ENCODE results near the gene BCL2L11. TPM values are rescaled to one million over a fixed set of nuclear protein-coding genes. Genes with fewer than 3 reads are reported as not detected.

The BCL2L11 gene
- total and polyA plus RNA-seq, 2 donors (not counting 3 experiments of a cell fraction or from before 2014, with no cell fraction given): 12.9 to 26.6 TPM

DNA sequence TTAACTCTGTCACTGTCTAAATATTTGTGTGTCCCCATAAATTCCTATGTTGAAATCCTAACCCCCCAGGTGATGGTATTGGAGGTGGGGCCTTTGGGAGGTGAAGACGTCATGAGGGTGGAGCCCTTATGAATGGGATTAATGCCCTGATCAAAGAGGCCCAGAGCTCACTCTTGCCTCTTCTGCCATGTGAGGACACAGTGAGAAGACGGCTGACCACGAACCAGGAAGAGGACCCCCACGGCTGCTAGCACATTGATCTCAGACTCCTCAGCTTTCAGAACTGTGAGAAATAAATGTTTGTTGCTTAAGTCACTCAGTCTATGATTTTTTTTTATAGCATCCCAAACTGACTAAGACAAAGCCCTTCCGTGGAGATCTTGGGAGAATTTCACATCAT lies 71.2 kb downstream of the BCL2L11 start:
- ChIA-PET POLR2A (no interaction called here), CTCF (interaction anchor here (1.2 kb wide), 1 partner anchor 14 kb away, joined by 5 read pairs; no protein-coding TSS in a partner anchor)
- no peak overlapping the region for H2AFZ ChIP-seq (ENCODE audit: low read depth, low read length)
- peaks cover 6% of the 10 kb centered on the region for H3K4me1 ChIP-seq (ENCODE audit: control insufficient read depth, extremely low read depth, insufficient read depth, low read length)
- no peaks in the 10 kb centered on the region for H3K9me1 ChIP-seq (replicated peaks; ENCODE audit: control insufficient read depth, extremely low read depth, insufficient read depth, low read length)
- no peak overlapping the region for H3K4me3 ChIP-seq (replicated peaks in 1 of 3; ENCODE audit: insufficient read depth in 1 of 3, low read depth in 1 of 3, low read length in 3 of 3)
- H3K27me3 ChIP-seq (ENCODE audit: control insufficient read depth in 2 of 2, insufficient read depth in 2 of 2, low read length in 2 of 2): peaks cover 3 to 12% of the 10 kb centered on the region in 2 experiments
- intact Hi-C loops (cut with micrococcal nuclease): no loop called here
- no peaks in the 10 kb centered on the region for H3K9me3 ChIP-seq (replicated peaks; ENCODE audit: control insufficient read depth, insufficient read depth, low read length)
- no peak for FAIRE-seq
- BruUV-seq (replicated peaks): no TSS peak
- no peaks in the 10 kb centered on the region for H3K79me2 ChIP-seq (ENCODE audit: control insufficient read depth, insufficient read depth, low read length)
- dilution Hi-C loops (cut with MboI; ENCODE audit: extremely low pct_ligation_motif_present, low sequenced_read_pairs): no loop called here
- no peak overlapping the region for H3K27ac ChIP-seq (ENCODE audit: insufficient read depth, low read depth, low read length)
- TF ChIP-seq EZH2 (IDR thresholded peaks at IDR 0.05; ENCODE audit: borderline replicate concordance, low read depth, low read length, severe bottlenecking) (no peak), JUN (IDR thresholded peaks at IDR 0.05; ENCODE audit: borderline replicate concordance, insufficient read depth, insufficient read length, low read depth) (no peak), GATA2 (IDR thresholded peaks at IDR 0.05; ENCODE audit: insufficient read depth, insufficient read length, low read depth, low read length) (no peak), MYC (IDR thresholded peaks at IDR 0.05; ENCODE audit: low read depth, low read length) (no peak), POLR2A (IDR thresholded peaks at IDR 0.05; ENCODE audit: low read depth, low read length) (no peak), FOS (IDR thresholded peaks at IDR 0.05; ENCODE audit: borderline replicate concordance, insufficient read depth, low read length) (no peak), POLR2AphosphoS5 (IDR thresholded peaks at IDR 0.05; ENCODE audit: insufficient read depth, low read depth, low read length) (no peak), CTCF (IDR thresholded peaks at IDR 0.05; ENCODE audit: extremely low read depth in 1 of 2, insufficient read depth in 1 of 2, low read depth in 1 of 2, low read length in 2 of 2) (no peak)
- TF ChIP-seq, protein P1, sequence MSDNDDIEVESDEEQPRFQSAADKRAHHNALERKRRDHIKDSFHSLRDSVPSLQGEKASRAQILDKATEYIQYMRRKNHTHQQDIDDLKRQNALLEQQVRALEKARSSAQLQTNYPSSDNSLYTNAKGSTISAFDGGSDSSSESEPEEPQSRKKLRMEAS (IDR thresholded peaks at IDR 0.05; ENCODE audit: insufficient read depth, insufficient read length): no peak
- no peak overlapping the region for H3K9ac ChIP-seq (replicated peaks; ENCODE audit: extremely low read depth, insufficient read depth, low read length)
- H3K4me2 ChIP-seq (ENCODE audit: insufficient read depth, low read length): no peak overlapping the region
- H4K20me1 ChIP-seq (replicated peaks; ENCODE audit: control insufficient read depth, extremely low read depth, insufficient read depth, low read length): no peaks in the 10 kb centered on the region
- no peak for DNase-seq (ENCODE audit: low read depth, low spot score)
- no peaks in the 10 kb centered on the region for H3K36me3 ChIP-seq (ENCODE audit: control insufficient read depth in 2 of 2, extremely low read depth in 1 of 2, insufficient read depth in 2 of 2, low read length in 2 of 2)
